Heart right ventricle (tissue), 16 donors: ENCODE measurements around the gene CCDC183. TPM values are rescaled to one million over a fixed set of nuclear protein-coding genes. Genes with fewer than 3 reads are reported as not detected.

Source experiments
- ATAC-seq, 8 donors: fragments of 200-7000 bp; cut with Tn5 transposase; one replicate each; pipeline ENCODE4 v1.9.1; 2020; ENCODE audit warnings: mild to moderate bottlenecking in 8 of 8, moderate library complexity in 8 of 8, moderate number of reproducible peaks in 1 of 8
- DNase-seq, 2 donors: peaks; one replicate each; pipeline ENCODE4 v3.0.0-alpha.2; 2020
- H3K27ac ChIP-seq, 10 donors: fragments of 200-600 bp; sonication (generic) in 2 of 10; one replicate each; pipeline versions ENCODE4 v1.5.0 to v1.8.0; 2020 to 2022; ENCODE audit warnings: mild to moderate bottlenecking in 3 of 10
- H3K27me3 ChIP-seq, 7 donors: fragments of 200-600 bp; one replicate each; pipeline ENCODE4 v1.8.0; 2021 to 2022; ENCODE audit warnings: mild to moderate bottlenecking in 2 of 7
- H3K36me3 ChIP-seq, 9 donors: fragments of 200-600 bp; sonication (generic) in 1 of 9; one replicate each; pipeline versions ENCODE4 v1.5.0 to v1.8.0; 2020 to 2022; ENCODE audit warnings: mild to moderate bottlenecking in 2 of 9
- H3K4me1 ChIP-seq, 9 donors: fragments of 200-600 bp; sonication (generic) in 1 of 9; one replicate each; pipeline versions ENCODE4 v1.5.0 to v1.8.0; 2020 to 2022; ENCODE audit warnings: mild to moderate bottlenecking in 4 of 9
- H3K4me3 ChIP-seq, 10 donors: fragments of 200-600 bp; sonication (generic) in 2 of 10; one replicate each; pipeline versions ENCODE4 v1.5.0 to v1.8.0; 2020 to 2022; ENCODE audit warnings: mild to moderate bottlenecking in 7 of 10, moderate library complexity in 2 of 10
- H3K9me3 ChIP-seq, 11 donors: fragments of 200-600 bp in 10 of 11; sonication (generic) in 2 of 11; one replicate each; pipeline versions ENCODE4 v1.5.0 to v1.8.0; 2013 to 2022; ENCODE audit warnings: mild to moderate bottlenecking in 2 of 11, control low read depth in 1 of 11, moderate library complexity in 1 of 11
- WGBS, 2 donors: extraction: QIAGEN DNeasy Blood & Tissue Kit; methylation state at CpG; one replicate each; pipeline ENCODE4 v1.1.7; 2013; ENCODE audit warnings: inconsistent platforms in 1 of 2; 5-methylcytosine and 5-hydroxymethylcytosine counted together
- intact Hi-C, 10 donors: fragments of 100-400 bp; cut with DNase I; formaldehyde crosslinking; loops; one replicate each; pipeline versions ENCODE4 v1.11.1 to v1.14.2; 2022
- polyA plus RNA-seq, 2 donors: library from polyadenylated mRNA; stranded (reverse); fragments of 200-250 nt; gene quantifications; one replicate each; pipeline ENCODE4 v1.2.3, GENCODE V29; 2013
- total RNA-seq, 10 donors: library from RNA; stranded (reverse); fragmentation: NEBNext Ultra II Directional in 3 of 10; extraction: Animal tissue kit (Norgen Biotek cat#: 25700) in 3 of 10; gene quantifications; one replicate each; pipeline versions ENCODE4 v1.2.1 to v1.2.4, GENCODE V29; 2021 to 2023
- TF ChIP-seq, protein P1 (sequence below), 9 donors: fragments of 200-600 bp; sonication (generic) in 2 of 9; IDR thresholded peaks; one replicate each; pipeline versions ENCODE4 v1.5.0 to v1.8.0; 2021 to 2022; ENCODE audit warnings: antibody characterized with exemption in 9 of 9, mild to moderate bottlenecking in 5 of 9, moderate library complexity in 1 of 9
- donor health status: Arrhythmogenic right ventricular cardiomyopathy.
- donor health status: ischemic (EF 13 %, LVEDD 7.1; RV severe dilation, severe dysfunction).
- donor health status: healthy with polysubstance abuse.
- donor health status: DM: no; HTN: yes; CAD: no.
- donor health status: DM: no; HTN: no; CAD: no.
- donor health status: ischemic (EF 25% LVEDD 6.9; RV normal size, moderate dysfunction).
- donor health status: ischemic (EF 25% LVEDD 5.7; RV mildly dilated, moderate dysfunction).
- donor health status: healthy.
- donor health status: DM: yes; HTN: yes; CAD: no.
- donor health status: Ischemic cardiomyopathy.
- donor health status: ischemic (EF 35%, LVEDD 5.7; RV mildly dilated, moderate dysfunction).
- donor health status: nonischemic (EF 11% LVEDD 7.7; RV severe dilation, severe dysfunction).
- donor health status: DM: yes; HTN: yes; CAD: no.
- donor health status: PGD.
- donor health status: ischemic (EF 29% LVEDD 5.4; RV normal size, mild dysfunction).
- donor health status: nonischemic (EF 23%, LVEDD 6.1; RV moderate dilation, normal function).

The CCDC183 gene
- total and polyA plus RNA-seq, 12 donors, result 0.49 to 9.2 (median 1.1) TPM

DNA sequence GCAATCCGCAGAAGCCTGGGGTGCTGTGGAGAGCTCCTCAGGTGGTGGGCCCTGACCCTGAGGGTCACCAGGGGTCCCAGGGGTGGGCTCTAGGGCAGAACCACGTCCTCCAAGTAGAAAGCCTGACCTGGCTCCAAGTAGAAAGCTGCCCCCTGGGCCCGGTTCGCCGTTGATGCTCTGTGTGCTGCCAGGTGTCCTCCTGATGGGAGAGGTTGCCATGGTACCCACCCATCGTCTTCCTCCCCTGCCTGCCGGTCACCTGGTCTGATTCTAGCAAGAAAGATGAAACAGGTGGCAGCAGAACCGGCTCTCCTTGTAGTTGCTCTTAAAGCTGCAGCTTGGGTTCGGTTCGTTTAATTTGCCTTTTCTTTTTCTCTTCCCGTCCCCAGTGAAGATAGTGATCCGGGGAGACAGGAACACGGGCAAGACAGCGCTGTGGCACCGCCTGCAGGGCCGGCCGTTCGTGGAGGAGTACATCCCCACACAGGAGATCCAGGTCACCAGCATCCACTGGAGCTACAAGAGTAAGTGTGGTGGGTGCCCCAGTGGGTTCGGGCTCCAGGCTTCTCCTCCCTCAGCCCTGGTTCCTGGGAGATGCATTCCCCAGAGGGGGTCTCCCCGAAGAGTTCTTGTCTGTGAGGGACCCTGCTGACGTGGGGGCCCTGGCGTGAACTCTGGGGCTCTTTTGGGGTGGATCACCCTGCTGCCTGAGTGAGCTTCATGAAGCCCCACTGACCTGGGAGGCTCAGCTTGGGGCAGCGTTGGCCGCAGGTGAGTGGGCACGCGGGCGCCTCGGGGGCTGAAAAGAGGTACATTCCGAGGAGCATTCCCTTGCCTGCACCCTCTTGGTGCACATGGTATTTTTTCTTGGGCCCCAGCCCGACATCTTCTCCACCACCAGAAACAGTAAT lies 27.3 kb downstream of the CCDC183 start:
- intact Hi-C loops, result no loop called here
- H3K4me3 ChIP-seq, result no peak overlapping the region
- H3K27me3 ChIP-seq, result no peaks in the 10 kb centered on the region
- peaks cover 0 to 17% (median 8%) of the 10 kb centered on the region in 9 donors for H3K4me1 ChIP-seq
- DNase-seq, result no peak
- TF ChIP-seq, protein P1, sequence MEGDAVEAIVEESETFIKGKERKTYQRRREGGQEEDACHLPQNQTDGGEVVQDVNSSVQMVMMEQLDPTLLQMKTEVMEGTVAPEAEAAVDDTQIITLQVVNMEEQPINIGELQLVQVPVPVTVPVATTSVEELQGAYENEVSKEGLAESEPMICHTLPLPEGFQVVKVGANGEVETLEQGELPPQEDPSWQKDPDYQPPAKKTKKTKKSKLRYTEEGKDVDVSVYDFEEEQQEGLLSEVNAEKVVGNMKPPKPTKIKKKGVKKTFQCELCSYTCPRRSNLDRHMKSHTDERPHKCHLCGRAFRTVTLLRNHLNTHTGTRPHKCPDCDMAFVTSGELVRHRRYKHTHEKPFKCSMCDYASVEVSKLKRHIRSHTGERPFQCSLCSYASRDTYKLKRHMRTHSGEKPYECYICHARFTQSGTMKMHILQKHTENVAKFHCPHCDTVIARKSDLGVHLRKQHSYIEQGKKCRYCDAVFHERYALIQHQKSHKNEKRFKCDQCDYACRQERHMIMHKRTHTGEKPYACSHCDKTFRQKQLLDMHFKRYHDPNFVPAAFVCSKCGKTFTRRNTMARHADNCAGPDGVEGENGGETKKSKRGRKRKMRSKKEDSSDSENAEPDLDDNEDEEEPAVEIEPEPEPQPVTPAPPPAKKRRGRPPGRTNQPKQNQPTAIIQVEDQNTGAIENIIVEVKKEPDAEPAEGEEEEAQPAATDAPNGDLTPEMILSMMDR (IDR thresholded peaks at IDR 0.05), result no peak
- no peak overlapping the region for H3K27ac ChIP-seq
- ATAC-seq, result no peak
- H3K9me3 ChIP-seq, result no peaks in the 10 kb centered on the region
- WGBS, 2 donors, result 89 to 91% methylated on average over 30 of the region's 30 CpGs
- H3K36me3 ChIP-seq, result peaks cover 0 to 54% (median 13%) of the 10 kb centered on the region in 9 donors

DNA sequence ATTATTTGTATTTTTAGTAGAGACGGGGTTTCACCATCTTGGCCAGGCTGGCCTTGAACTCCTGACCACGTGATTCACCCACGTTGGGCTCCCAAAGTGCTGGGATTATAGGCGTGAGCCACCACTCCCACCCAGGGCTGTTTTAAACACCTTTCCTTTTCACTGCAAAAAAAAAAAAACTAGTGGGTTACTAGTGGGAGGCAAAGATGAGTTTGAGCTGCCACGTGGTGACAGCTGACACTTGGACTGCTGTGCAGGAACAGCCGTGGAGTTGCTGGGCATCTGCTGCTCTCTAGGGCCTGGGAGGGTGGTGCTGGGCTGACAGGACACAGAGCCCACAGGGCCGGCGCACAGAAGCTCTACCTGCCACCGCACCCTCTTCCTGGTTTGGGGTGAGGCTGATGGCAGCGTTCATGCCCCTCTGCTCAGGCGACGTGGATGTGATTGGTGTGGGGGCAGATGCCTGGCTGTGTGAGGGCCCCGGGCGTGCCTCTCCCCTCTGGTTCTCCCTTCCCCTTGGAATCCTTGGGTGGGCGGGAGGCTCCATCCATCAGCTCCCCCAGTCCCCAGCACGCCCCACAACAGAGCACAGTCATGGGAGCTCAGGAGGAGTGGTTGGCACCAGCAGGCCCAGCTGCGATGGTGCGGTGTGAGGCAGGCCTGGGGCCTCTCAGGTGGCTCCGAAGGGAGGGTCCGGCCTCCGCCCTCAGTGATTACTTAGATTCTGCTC lies 28.5 kb downstream of the CCDC183 start:
- 90% methylated on average over 20 to 21 of the region's 21 CpGs for WGBS, 2 donors
- Histone ChIP-seq H3K9me3 (no peaks in the 10 kb centered on the region), H3K27me3 (no peaks in the 10 kb centered on the region), H3K4me3 (no peak overlapping the region), H3K36me3 (peaks cover 0 to 65% (median 24%) of the 10 kb centered on the region in 9 donors), H3K4me1 (peaks cover 0 to 17% (median 8%) of the 10 kb centered on the region in 9 donors), H3K27ac (no peak overlapping the region)
- ATAC-seq (no peak), DNase-seq (no peak)
- TF ChIP-seq, protein P1 (IDR thresholded peaks at IDR 0.05), result no peak
- intact Hi-C loops, result no loop called here

DNA sequence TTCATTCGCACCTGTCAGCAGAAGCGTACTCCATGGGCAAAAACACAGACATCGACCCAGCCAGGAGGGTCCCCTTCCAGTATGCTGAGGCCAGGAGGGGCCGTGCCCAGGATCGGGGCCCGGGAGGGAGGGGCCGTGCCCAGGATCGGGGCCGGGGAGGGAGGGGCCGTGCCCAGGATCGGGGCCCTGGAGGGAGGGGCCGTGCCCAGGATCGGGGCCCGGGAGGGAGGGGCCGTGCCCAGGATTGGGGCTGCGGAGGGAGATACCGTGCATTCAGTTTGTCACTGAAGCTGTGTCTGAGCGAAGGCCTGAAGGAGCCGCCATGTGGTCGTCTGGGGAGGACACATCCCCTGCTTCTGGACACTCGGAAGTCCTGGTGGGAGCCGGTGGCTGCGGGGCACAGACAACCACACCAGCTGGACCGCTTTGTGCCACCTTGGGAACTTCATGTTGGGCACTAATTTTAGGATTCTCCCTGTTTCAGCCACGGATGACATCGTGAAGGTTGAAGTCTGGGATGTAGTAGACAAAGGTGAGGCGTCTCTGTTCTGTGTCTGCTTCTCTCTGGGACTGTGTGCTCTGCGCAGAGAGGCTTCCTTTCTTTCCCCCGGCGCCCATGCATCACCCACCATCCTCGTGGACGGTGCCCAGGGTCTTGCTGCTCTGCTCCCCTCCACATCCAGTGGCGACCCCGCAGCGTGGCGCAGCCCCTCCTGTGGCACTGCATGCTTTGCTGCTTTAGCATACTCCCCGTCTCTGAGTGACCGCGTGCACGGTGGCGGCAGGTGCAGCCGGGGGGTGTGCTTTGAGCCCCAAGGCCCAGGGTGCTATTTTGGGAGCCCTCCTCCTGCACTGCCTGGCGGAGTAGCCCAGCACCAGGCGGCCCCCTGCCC lies 29.4 kb downstream of the CCDC183 start:
- no peaks in the 10 kb centered on the region for H3K27me3 ChIP-seq
- H3K36me3 ChIP-seq, result peaks cover 0 to 74% (median 33%) of the 10 kb centered on the region in 9 donors
- 92 to 94% methylated on average over 44 of the region's 44 CpGs for WGBS, 2 donors
- no peak for DNase-seq
- peaks cover 0 to 15% (median 7%) of the 10 kb centered on the region in 9 donors for H3K4me1 ChIP-seq
- TF ChIP-seq, protein P1 (IDR thresholded peaks at IDR 0.05), result no peak
- no peak overlapping the region for H3K27ac ChIP-seq
- intact Hi-C loops, result no loop called here
- ATAC-seq, result no peak
- H3K9me3 ChIP-seq, result no peaks in the 10 kb centered on the region
- no peak overlapping the region for H3K4me3 ChIP-seq

DNA sequence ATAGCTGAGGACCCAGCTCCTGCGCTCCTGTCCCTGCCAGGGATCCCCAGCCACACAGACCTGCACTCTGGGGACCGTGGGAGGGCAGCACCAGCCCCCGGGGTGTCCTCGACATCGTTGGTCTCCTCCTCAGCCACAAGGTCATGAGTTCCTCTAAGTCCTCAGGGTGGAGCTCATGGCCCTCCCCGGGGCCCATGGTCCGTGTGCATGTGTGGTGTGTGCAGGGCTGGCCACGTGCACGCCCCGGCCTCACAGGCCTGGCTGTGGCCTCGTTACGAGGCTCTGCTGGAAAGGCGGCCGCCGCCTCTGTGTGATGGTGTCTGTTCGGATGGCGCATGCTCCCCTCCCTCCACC lies 30.0 kb downstream of the CCDC183 start:
- H3K4me1 ChIP-seq, result peaks cover 0 to 9% (median 5%) of the 10 kb centered on the region in 9 donors
- H3K27me3 ChIP-seq, result no peaks in the 10 kb centered on the region
- no peak overlapping the region for H3K27ac ChIP-seq
- no peak overlapping the region for H3K4me3 ChIP-seq
- peaks cover 0 to 80% (median 38%) of the 10 kb centered on the region in 9 donors for H3K36me3 ChIP-seq
- ATAC-seq (no peak), DNase-seq (no peak)
- TF ChIP-seq, protein P1 (IDR thresholded peaks at IDR 0.05), result no peak
- WGBS, 2 donors, result 93 to 94% methylated on average over 17 of the region's 17 CpGs
- intact Hi-C loops, result no loop called here
- no peaks in the 10 kb centered on the region for H3K9me3 ChIP-seq
